Activated CD8-positive, alpha-beta memory T cell treated with anti-CD3 and anti-CD28 coated beads for 24 hours (primary cell): Measurements from ENCODE around the gene CLCN2.

ENCODE experiments used
- DNase-seq: peaks from one replicate; pipeline ENCODE4 v3.0.0-alpha.2; 2020

CLCN2 gene

DNA sequence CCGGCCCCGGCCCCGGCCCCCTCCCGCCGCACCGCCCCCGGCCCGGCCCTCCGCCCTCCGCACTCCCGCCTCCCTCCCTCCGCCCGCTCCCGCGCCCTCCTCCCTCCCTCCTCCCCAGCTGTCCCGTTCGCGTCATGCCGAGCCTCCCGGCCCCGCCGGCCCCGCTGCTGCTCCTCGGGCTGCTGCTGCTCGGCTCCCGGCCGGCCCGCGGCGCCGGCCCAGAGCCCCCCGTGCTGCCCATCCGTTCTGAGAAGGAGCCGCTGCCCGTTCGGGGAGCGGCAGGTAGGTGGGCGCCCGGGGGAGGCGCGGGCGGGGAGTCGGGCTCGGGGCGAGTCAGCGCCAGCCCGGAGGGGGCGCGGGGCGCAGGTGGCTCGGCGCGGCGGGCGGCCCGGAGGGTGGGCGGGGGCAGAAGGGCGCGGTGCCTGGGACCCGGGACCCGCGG, 18.8 kb upstream of the CLCN2 start:
- no peak for DNase-seq

DNA sequence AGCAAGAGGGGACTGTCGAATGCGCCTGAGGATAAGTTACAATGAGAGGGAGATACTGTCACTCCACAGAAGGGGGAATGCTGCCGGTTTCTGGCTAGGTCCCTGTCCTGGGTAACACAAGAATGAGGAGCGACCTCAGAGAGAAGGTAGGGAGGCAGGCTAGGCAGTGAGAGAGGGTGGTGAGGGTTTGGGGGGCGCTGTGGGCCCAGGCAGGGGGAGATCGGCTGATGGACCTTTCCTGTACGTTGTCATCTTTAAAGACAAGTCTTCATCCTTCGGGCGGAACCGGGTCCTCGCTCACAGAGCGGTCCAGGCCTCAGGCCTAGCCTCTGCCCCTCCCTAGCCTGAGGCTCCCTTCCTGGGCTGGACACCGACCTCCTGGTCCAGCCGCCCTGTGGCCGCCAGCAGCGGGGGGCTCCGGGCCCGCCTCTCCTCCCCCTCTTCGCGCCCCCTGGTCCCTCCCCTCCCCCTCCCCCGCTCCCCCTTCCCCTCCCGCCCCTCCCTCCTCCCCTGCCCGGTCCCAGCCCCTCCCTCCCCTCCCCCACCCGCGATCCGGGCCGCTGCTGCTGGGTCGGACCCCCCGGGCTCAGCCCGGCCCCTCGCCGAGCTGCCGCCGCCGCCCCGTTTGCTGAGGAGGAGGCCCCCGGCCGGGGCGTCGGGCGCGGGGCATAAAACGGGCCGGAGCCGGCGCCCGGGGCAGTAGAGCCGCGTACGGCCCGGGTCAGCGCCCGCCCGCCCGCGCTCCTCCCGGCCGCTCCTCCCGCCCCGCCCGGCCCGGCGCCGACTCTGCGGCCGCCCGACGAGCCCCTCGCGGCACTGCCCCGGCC, 18.2 kb upstream of the CLCN2 start, which contains the start of gene CHRD:
CHRD (plus strand) TSS at position 697 of the 827 bp plus-strand sequence. CDS start 265 bp downstream, outside the sequence.
- DNase-seq = no peak

DNA sequence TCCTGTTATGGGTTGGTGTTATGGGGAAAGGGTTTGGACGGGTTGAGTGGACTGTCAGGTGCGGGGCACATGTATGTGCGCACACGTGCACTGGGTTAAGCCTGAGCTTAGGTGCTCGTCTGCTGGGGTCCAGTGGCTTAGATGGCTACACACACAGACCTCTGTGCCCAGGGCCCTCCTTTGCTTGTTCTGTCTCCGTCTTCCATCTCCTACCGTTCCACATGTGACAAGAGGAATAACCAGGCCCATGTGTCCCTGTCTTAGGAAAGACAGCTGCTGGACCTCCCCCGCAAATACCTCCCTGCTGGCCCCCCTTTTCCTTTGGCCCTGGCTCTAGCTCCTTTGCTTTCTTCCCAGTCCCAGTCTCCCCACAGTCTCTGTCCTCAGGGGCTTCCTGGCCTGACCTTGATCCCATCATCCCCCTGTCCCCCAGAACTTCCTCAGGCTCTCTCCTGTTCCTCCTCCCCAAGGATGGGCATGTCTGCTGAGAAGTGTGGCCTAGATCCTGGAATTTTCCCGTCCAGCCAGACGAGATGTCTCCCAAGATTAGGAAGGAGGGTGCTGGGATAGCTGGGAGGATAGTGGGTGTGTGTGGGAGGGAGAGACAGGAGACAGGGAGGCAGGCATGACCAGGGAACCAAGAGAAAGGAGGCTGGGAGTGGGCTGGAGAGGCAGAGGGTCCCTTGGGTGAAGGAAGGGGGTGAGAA, 17.4 kb upstream of the CLCN2 start:
- DNase-seq = no peak

DNA sequence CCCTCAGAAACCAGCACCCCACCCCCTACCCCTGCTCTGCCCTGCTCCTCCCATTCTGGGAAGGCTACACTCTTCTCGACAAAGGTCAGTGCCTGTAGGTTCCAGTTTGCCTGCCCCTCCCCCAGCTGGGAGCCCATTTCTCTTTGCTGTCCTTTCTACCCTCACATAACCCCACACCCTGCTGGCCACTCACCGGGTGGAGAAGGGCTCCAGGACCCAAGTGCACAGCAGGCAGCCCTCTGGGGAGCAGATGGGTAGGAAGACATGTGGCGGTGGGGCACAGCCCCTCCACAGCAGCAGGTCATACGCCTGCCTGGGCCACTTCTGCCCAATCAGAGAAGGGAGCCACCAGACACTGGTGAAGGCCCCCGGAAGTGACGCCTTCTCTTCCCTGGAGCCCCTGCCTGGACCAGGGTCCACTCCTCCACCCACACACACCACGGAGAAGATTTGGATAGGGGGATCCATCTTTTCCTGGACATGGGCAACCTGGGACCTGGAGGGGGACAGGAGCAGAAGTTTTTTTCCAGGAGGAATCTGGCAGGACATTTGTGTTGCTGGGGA, 16.6 kb upstream of the CLCN2 start, which contains the start of gene THPO:
THPO (minus strand) TSS at position 326 of the 564 bp plus-strand sequence. CDS start 1,948 bp downstream, outside the sequence.
- no peak for DNase-seq

GRCh38 chr3:184377374-184377773, 16.0 kb upstream of the CLCN2 start:
- DNase-seq = no peak

DNA sequence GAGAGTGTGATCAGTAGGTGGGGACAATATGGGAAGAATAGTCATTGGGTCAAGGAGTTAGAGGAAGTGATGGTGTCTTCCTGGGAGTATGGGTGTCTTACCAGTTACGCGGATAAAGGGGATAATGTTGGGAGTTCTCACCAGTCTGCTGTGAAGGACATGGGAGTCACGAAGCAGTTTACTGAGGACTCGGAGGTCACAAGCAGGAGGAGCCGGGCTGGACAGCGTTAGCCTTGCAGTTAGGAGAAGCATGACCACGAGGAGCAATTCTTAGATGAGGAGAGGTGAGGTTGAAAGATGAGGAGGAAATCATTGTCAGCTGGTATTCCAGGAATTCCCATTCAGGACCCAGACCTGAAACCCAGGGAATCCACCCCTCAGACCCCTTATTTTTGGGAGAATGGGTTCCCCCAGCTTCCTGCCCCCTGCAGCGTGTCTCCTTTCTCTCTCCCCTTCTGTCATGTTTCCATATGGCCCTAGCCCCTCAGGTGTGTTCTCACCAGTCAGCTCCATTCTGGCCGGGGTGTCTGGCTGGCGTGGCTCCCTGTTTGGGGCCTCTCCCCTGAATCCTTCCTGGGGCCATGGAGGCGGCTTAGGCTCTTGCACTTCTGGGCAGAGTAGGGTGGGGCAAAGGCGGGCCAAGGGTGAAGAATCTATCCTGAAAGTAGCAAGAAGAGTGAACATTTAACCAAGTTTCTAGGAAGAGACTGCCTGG, 14.5 kb upstream of the CLCN2 start:
- DNase-seq = no peak

DNA sequence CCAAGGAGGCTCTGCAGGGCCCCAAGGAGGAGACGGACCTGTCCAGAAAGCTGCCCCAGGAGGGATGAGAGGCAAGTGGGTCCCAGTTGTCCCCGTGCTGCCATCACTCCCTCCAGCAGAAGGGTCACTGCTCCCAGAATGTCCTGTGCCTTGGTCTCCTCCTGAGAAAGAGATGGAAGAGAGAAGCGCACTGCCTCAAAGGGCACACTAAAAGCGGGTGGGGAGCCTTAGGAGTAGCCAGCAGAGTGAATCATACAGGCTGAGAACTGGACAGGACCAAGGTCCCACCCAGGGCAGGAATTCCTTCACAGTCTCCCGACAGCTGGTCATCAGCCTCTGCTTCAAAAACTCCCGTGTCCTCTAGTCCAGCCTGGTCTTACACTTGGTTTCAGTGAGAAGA, 12.0 kb upstream of the CLCN2 start:
- DNase-seq = no peak

DNA sequence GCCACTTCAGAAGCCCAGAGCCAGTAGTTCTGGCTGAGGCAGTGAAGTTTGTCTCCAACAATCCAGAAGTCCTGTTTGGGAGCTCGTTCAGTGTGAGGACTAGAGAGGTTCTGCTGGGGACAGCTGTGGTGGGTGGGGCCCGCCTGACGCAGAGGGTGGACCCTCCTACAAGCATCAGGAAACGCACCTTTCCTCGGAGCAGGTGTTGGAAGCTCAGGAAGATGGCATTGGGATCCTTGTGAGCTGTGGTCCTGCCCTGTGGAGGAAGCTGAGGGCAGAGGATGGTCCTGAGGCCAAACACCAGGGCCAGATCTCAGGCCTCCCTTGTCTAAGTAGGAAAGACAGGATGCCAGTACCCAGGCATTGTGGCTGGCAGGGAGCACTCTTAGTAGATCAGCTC, 11.5 kb upstream of the CLCN2 start:
- no peak for DNase-seq

GRCh38 chr3:184372296-184372821, 11.0 kb upstream of the CLCN2 start:
- no peak for DNase-seq

DNA sequence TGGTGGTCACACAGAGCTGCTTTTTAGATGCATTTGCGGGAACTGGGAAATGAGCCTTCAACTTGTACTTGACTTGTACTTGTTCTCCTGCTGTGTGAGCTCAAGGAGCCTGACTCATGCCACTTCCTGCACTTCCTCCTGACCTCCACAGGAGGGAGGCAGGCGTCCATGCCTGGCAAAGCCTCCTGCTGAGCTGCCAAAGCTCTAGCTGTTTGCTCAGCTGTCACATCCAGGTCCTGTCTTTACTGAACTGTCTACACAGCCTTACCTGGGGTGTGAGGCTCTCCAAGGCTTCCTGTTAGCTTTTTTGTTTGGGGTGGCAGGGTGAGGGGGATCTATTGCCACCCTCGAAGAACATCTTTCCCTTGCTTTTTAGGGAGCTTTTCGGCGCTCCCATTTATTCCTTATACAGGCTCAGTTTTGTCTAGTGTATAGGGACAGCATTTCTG, 10.2 kb upstream of the CLCN2 start:
- DNase-seq = peak; percentile 74

DNA sequence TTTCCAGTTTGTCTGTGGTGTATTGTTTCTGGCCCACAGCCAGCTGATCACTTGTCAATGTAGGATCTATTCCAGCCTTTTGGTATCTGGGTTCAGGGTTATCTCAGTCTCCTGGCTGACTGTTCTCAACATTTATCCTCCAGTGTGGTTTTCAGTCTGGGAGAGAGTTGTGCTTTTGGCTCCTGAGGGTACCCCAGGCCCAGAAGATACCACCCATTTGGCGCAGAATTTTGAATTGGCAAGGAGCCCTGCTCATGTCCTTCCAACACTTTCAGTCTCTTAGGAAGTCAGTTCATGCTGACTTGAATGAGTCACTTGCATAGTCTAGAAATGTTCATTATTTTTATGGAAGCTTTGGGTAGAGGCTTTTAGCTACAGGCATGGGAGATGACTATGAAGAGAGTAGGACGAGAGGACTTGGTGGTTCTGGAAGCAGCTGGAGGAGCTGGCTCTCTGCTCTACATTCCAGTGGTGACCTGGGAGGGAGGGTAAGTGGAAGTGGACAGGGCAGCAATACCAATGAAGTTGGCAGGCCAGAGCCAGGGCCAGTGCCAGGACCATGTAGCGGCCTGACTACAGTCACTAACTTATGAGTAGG, 7.3 kb upstream of the CLCN2 start:
- DNase-seq = no peak

GRCh38 chr3:184368116-184368515, 6.7 kb upstream of the CLCN2 start:
- DNase-seq = no peak

DNA sequence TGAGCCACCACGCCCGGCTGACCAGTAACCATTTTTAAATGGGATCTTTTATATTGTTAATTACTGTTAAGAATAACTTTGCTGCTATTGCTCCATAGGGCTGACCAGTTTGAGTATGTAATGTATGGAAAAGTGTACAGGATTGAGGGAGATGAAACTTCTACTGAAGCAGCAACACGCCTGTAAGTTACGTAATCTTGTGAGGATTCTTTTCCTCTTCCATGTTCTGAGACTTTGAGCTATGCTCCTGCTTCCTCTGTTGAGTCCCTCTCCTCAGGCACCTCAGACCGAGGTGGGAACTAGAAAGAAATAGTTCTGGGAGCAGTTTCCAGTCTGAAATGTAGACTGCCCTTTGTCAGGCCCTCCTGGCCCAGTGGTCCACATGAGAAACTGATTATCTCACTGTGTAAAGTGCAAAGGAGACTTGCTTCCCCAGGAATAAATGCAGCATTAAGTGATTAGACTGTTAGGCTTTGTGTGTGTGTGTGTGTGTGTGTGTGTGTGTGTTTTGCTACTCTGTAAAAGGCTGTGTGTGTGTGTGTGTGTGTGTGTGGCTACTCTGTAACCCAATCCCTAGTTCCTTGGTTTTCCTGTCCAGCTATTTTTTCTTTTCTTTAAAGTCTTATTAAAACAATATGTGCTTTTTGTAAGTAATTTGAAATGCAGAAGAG, 5.3 kb upstream of the CLCN2 start:
- no peak for DNase-seq

DNA sequence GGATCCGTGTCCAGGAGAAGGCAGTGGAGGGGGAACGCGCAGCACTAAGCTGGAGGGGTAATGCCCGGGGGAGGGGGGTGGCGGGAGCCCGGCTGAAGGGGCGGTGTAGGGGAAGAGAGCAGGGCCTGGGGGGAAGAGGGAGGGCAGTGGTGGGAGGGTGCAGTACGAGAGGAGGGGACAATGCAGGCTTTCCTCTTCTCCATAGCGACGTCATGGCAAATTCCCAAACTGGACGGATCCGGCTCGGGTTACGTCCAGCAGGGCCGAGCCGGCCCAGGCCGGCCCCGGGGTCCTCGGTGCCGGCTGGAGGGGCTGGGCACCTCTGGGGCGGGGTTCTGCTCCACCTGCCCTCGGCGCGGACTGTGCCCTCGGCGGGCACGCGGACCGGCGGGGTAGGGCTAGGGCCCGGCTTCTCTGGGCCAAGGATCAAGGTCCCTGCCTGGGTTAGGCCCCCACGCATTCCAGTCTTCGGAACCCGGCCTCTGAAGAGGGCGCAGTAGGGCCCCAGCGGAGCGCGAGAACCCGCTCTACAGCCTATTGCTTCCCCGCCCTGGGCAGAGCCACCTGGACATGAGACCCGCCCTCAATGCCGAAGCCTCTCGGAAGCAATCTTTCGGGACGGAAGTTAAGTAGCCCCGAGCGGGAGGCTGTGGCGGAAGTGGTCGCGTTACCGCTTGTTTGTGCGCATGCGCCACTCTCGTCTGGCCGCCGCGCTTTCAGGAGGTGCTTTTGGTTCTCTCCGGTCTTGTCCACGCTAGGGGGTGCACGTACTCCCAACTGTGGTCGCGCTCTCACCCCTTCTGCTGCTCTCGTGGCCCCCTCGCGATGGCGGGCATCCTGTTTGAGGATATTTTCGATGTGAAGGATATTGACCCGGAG, 1.5 kb upstream of the CLCN2 start:
- peak; percentile 96 for DNase-seq

DNA sequence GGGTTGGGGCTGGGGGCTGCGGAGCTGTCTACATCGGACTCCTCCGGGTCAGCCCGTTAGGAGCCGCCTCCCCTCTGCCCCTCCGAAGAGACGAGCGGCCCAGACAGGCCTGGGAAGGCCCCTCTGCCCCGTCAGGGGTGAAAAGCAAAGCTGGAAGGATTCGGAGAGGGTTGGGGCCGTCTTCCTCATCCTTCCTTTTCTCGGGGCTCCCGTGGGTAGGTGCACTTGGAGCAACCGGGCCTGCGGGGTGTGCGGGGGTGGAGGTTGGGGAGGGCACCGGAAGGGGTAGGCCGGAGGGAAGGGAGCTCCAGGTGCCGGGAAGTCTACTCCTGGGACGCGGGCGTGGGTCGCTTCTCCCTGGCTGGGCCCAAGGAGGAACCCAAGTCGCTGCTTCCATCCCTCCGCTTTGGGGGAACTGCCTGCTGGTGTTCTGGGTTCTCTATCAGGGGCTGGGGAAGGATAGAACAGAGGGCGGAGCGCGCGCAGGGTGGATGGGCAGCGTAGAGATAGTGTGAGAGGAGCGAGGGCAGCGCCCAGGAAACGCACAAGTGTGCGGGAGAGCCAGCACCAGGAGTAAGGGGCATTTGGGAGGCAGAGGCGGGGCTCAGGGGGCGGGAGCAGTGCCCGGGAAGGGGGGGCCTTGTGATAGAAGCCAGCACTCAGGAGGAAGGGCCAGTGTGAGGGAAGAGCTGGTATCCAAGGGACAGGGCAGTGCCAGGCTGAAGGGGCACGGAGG, 695 bp upstream of the CLCN2 start:
- DNase-seq = peak; percentile 84

DNA sequence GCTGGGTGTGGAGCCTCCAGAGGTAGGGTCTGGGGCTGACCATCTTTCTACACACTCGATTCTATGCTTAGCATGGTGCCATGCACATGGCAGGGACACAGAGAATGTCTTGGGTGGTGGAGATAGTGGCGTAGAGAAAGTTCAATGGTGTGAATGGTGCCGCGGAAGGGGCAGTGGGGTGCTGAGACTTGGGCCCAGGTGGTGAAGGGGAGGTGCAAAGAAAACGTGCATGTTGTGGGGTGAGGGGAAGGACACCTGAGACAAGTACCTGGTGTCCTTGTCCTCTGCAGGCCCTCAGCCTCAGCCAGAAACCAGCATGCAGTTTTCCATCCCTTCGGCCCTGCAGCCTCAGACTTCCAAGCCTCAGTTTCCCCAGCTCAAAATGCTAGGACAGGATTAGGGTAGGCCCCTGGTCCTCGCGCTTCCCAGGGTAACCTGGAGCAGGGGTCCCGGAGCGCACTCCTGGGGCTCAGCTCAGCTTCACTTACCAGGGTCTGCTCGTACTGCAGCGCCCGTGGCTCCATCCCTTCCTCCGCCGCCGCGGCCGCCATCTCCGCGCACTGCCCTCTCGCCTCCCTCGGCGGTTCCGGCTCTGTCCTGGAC, 375 bp downstream of the CLCN2 start:
- no peak for DNase-seq

DNA sequence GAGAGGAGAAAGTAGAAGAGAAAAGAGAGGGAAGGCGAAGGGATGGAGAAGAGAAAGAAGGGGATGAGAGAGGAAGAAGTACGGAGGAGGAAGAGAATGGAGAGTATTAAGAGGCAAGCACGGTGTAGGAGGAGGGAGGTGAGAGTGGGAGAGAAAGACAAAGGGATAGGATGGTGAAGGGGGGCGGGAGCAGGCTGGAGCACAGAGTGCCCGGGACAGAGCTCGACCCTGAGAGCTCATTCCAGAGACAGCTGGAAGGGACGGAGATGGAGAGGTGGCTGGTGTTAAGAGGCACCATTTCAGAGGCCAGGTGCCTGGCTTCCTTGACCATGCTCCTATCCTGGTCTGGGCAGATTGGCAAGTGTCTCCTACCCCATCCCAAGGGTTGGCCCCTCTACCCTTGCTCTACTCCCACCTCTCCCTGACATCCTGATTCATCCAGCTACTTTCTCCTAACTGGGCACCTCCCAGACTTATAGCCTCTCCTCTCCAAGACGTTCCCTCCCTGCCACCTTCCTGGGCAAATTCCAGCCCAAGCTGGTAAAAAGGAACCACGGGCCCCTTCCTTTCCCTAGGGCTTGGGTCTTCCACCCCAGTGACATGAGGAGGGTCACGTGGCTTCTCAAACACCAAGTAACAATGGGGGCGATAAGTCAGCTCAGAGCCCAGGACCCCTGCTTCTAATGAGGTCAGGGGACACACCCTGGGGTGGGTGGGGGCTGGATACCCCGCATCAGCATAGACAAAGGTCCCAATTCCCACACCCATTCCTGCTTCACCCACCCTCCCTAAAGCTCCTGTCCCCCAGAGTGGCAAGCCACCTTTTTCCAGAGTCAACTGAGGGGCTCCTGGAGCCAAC, 1.1 kb downstream of the CLCN2 start:
- no peak for DNase-seq

- no peak for DNase-seq
Observed at GRCh38 chr3:184359610-184360009, 1.8 kb downstream of the CLCN2 start.
